GM13976 (cell line): ENCODE results near the gene CASQ1.

Source experiments
- DNase-seq: peaks from one replicate; pipeline ENCODE4 v3.0.0; 2012; ENCODE audit warnings: low spot score
- CTCF ChIP-seq: IDR thresholded peaks from 2 replicates; pipeline ENCODE4 v1.5.1; 2012; ENCODE audit warnings: borderline replicate concordance, mild to moderate bottlenecking; ENCODE audit not compliant: insufficient read depth; ENCODE audit errors: extremely low read depth, missing control alignments, control extremely low read depth
- in situ Hi-C: fragments of 300-500 bp; cut with MboI; formaldehyde crosslinking; loops from one replicate; pipeline ENCODE4 v1.12.0; 2022; ENCODE audit warnings: low sequenced_read_pairs, mixed read lengths, inconsistent platforms; ENCODE audit not compliant: unreplicated experiment

Gene CASQ1

DNA sequence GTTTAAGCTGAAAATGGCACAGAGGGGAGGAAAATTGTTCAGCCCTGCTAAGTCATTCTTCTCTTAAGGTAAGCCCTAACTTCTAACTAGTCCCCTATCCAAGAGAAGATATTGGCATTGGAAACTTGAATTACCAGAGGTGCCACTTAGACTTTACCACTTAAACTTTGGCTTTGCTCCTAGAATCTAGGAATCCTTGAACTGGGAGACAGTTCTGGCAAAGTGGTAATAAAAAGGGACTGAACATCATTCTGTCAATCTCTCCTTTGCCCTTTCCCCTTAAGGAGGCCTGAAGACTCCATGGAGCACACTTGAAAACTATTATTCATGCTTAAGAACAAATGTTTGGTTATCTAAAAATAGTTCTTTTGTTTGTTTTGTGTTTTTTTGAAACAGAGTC, 30.5 kb upstream of the CASQ1 start:
- TF ChIP-seq CTCF, result no peak
- in situ Hi-C loops, result no loop called here
- DNase-seq, result no peak

DNA sequence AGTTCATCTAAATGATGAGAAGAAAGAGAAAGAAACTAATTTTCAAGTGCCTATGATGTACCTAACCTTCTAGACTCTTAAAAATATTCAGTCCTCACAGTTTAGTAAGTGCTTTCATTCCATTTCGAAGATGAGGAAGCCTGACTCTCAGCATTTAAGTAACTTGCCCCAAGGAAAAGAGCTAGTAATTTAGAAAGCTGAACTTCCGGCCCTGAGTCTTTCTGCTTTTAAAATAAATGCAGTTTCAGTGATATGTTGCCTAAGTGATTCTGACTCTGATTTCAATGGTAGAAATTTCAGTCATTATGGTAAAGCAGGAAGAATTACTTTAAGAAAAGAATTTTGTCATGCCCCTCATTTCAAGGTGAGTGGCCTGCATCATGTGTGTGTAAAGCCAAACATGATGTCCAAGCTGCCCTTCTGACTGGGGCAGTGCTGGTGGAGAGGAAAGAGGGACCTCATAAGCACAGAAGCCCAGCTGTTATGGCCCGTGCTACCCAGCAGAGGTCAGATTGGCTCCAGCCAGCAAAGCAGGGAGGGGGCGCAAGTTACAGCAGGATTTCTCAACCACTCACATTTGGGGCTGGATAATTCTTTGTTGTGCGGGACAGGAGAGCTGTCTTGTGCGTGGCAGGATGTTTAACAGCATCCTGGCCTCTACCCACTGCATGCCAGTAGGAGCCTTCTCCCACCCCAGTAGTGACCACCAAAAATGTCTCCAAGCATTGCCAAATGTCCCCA, 28.2 kb upstream of the CASQ1 start:
- in situ Hi-C loops, result no loop called here
- peak; percentile 44 for DNase-seq
- peak; percentile 50 for TF ChIP-seq CTCF

- in situ Hi-C loops, result no loop called here
- DNase-seq, result no peak
- TF ChIP-seq CTCF, result no peak
Measured at GRCh38 chr1:160162931-160163330, 27.4 kb upstream of the CASQ1 start.

- in situ Hi-C loops, result no loop called here
- DNase-seq, result no peak
- no peak for TF ChIP-seq CTCF
Measured at GRCh38 chr1:160163615-160164014, 26.8 kb upstream of the CASQ1 start.

- no peak for TF ChIP-seq CTCF
- in situ Hi-C loops, result no loop called here
- no peak for DNase-seq
Measured at GRCh38 chr1:160164121-160164520, 26.3 kb upstream of the CASQ1 start.

GRCh38 chr1:160166166-160166868, 24.1 kb upstream of the CASQ1 start:
- no peak for TF ChIP-seq CTCF
- no peak for DNase-seq
- in situ Hi-C loops, result no loop called here
